Embryonic facial prominence (tissue), 1 donor: ENCODE measurements around the gene PXYLP1.
"Not testable (repeated sequence)": the region's sequence is repeated elsewhere in the genome, so short reads cannot be mapped to it uniquely, and the experiment has no call there.

Experiments used
- DNase-seq: peaks from one replicate; pipeline ENCODE4 v3.0.0-alpha.2; 2016; ENCODE audit errors: extremely low spot score

The PXYLP1 gene

DNA sequence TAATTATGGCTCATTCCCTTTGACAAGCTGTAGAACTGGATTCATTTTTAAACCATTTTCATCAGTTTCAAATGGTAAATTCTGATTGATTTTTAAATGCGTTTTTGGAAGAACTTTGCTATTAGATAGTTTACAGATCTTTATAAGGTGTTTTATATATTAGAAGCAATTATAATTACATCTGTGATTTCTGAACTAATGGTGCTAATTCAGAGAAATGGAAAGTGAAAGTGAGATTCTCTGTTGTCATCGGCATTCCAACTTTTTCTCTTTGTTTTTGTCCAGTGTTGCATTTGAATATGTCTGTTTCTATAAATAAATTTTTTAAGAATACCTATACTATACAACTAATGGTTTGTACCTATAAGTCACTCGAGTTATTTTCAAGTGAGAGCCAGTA is 62.7 kb downstream of the PXYLP1 start:
- no peak for DNase-seq

GRCh38 chr3:141294848-141295247 is 63.2 kb downstream of the PXYLP1 start:
- DNase-seq: no peak

GRCh38 chr3:141300426-141300825 is 68.8 kb downstream of the PXYLP1 start:
- DNase-seq: not testable (repeated sequence)

DNA sequence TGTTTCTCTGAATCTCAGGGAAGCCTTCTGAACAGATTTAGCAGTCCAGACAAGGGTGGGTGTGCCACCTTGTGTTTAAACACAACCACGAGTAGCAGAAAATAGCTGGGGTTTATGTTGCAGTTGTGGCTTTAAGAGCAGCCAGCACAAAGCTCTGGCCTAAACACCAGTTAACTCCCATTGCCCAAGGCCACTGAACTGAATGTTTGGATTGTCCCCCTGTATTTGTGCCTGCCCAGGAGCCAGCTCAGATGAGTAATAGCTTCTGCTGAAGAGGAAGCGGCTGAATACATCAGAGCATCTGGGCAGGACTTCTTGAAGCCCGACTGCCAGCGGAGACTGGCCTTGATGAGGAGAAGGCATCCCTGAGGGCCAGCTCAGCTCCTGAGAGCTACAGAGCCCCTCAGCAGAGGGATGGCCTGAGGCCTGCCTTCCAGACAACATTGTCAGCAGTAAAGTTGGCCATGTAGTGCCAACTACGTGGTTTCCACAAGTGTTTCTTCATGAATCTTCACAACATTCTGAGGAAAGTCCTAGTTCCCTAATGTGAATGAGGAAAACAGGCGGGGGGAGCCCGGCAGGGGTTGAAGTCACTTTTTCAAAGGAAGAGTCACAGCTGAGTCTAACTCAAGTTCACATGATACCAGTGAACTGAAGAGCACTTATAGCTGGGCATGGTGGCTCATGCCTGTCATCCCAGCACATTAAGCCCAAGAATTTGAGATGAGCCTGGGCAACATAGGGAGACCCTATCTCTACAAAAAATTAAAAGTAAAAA is 70.9 kb downstream of the PXYLP1 start:
- no peak for DNase-seq

GRCh38 chr3:141303481-141304223 is 72.0 kb downstream of the PXYLP1 start:
- DNase-seq: peak; percentile 59

DNA sequence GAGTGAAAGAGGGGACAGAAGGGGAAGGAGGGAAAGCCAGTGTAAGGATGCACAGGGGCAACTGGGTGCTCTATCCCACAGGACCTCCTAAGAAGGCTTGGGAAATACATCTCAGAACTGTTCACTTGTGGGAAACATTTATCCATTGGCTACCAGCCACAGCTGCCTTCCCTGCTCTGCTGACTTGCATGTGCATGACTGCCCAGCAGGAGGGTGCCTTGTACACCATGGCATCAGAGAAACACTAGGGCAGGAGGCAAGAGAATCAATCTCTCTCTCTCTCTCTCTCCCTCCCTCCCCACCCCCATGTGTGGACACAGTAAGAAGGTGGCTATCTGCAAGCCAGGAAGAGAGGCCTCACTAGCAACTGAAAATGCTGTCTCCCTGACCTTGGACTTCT is 73.8 kb downstream of the PXYLP1 start:
- no peak for DNase-seq

DNA sequence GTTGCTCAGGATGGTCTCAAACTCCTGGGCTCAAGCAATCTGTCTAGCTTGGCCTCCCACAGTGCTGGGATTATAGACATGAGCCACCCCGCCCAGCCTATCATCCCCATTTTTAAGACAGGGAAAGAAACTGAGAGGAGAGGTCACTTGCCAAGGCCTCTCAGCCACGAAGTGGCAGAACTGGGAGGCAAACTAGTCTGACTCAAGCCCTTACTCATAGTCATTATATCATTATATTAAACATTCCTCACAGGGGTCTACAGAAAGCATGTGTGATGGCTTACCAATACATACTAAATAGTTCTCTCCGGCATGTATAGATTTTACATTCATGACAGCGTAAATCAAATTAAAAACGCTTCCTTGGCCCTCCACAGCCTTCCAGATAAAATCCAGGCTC is 74.7 kb downstream of the PXYLP1 start:
- no peak for DNase-seq

- no peak for DNase-seq
Measured at GRCh38 chr3:141306922-141307321, 75.3 kb downstream of the PXYLP1 start.

- no peak for DNase-seq
Measured at GRCh38 chr3:141307351-141308059, 75.9 kb downstream of the PXYLP1 start.

DNA sequence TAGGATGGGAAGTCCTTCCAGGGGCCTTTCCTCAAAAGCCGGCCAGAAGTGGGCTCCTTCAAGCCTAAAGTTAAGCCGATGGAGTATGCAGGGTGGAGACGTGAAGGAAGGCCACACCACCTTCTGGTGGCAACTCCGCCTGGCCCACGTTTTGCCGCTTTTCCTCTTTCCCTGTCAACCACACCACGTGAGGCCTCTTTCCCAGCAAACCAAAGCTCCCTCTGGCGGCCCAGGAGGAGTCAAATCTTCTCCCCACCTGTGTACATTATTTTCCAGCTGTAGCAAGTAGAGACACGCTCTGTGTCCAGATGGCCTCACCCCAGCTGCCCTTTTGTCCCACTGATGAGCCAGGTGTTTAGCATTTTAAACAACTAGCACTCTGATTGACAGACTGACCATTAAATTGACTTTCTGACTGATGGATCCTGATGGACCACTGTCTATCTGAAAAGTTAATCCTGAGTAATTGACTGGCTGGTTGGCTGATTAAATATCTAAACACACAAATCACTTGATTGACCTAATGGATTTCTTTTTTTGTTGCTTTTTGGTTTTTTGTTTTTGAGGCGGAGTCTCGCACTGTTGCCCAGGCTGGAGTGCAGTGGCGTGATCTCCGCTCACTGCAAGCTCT is 77.1 kb downstream of the PXYLP1 start:
- no peak for DNase-seq

GRCh38 chr3:141311170-141311495 is 79.5 kb downstream of the PXYLP1 start:
- DNase-seq: no peak

GRCh38 chr3:141311496-141312353 is 80.1 kb downstream of the PXYLP1 start:
- DNase-seq: peak; percentile 95

- no peak for DNase-seq
Measured at GRCh38 chr3:141312354-141313092, 80.9 kb downstream of the PXYLP1 start.

DNA sequence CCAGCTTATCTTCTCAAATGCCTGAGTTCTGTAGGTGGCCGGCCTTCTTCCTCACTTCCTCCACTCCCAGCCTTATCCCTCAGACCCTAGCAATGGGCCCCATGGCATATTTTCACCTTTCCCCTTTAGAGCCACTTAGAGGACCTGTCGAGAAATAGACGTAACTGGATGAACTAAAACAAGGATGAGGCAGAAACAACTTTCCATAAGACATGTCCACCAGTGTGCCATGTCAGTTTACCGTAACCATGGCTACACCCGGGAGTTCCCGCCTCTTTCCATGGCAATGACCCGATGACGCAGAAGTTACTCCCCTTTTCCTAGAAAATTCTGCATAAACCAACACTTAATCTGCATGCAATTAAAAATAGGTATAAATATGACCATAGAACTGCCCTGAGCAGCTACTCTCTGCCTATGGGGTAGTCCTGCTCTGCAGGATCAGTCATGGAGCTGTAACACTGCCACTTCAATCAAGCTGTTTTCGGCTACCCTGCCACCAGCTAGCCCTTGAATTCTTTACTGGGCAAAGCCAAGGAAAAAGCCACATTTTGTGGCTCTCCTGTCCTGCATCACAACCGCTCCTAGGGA is 81.6 kb downstream of the PXYLP1 start:
- DNase-seq: no peak

- DNase-seq: not testable (repeated sequence)
Measured at GRCh38 chr3:141314415-141314814, 82.8 kb downstream of the PXYLP1 start.

- no peak for DNase-seq
Measured at GRCh38 chr3:141316851-141317250, 85.2 kb downstream of the PXYLP1 start.

DNA sequence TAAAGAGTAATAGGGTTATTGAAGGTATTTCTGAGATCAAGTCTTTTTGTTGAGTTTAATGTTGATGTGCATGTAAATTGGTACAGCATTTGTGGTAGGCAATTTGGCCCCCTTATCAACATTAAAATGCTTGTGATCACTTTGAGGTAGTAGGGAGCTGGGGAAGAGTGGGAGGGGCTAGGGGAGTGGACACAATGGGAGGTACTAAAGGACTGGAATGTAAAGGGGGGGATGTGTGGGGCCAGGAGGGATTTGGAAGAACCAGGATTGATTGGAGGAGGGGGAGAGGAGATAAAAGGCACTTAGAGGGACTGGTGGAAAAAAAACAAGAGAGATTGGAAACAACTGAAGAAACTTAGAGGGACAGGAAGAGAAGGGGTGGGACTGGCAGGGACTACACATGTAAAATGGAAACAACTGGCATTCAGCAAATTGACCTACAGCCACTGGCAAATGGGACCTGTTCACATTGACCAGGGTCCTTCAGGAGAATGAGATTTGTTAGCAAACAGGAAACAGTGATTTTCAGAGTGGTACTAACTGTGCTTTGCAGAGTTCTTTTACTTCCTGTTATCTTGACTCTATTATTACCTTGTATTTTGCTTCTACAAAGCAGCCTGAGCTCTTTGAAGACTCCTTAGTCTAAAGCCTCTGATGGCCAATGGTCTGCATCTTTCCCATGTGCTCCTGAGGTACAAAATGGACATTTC is 88.9 kb downstream of the PXYLP1 start:
- DNase-seq: no peak

GRCh38 chr3:141321109-141321497 is 89.5 kb downstream of the PXYLP1 start:
- no peak for DNase-seq

GRCh38 chr3:141323936-141324704 is 92.5 kb downstream of the PXYLP1 start:
- no peak for DNase-seq
